Measurements from ENCODE around the gene NDNF. TPM values are rescaled to one million over a fixed set of nuclear protein-coding genes. Genes with fewer than 3 reads are reported as not detected.

NDNF gene
- total RNA-seq, 1 experiment from 2014 or later = 1.6 TPM

DNA sequence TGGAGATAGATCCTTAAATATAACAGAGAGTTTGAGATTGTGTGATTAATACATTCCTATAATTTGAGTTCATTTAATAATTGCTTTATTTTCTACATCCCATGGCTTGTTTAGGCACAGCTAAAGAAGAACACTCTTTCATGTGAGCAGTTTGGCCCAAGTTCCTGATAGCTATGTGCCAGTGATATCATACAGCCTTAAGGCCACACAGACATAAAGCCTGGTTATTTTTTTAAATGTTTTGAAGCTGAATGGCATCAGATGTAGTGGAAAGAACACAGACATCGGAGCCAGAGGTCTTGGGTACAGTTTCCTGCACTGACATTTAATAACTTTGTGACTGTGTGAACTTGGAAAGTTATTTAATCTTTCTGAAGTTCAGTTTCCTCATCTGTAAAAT is 7.0 kb upstream of the NDNF start:
- DNase-seq = no peak
- Histone ChIP-seq H3K4me3 (ENCODE audit: insufficient read depth, low read depth, low read length) (no peak overlapping the region), H3K36me3 (replicated peaks; ENCODE audit: control insufficient read depth, insufficient read depth, low read length) (no peaks in the 10 kb centered on the region), H3K27me3 (ENCODE audit: control insufficient read depth, insufficient read depth, low read length) (peaks cover 5% of the 10 kb centered on the region; the same call in 1 of the 2 replicates)

DNA sequence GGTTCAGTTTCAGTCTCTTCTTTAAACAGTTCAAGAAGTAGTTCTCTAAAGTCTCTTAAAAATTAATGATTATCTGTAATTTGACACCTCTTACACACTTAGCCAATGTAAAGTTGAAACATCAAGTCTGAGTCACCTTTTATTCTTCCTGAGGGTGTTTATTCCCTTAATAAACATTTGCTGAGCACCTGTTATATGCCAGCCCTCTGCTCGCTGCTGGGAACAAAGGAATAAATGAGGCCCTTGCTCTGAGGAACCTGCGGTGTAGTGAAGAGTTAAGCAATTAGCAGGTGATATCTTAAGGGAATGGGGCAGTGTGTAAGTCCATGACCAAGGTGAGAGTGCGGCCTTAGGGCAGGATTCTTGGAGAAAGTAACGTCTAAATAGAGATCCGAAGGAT is 5.2 kb upstream of the NDNF start:
- Histone ChIP-seq H3K27me3 (ENCODE audit: control insufficient read depth, insufficient read depth, low read length) (peaks cover 11% of the 10 kb centered on the region), H3K4me3 (ENCODE audit: insufficient read depth, low read depth, low read length) (no peak overlapping the region), H3K36me3 (replicated peaks; ENCODE audit: control insufficient read depth, insufficient read depth, low read length) (no peaks in the 10 kb centered on the region)
- no peak for DNase-seq

DNA sequence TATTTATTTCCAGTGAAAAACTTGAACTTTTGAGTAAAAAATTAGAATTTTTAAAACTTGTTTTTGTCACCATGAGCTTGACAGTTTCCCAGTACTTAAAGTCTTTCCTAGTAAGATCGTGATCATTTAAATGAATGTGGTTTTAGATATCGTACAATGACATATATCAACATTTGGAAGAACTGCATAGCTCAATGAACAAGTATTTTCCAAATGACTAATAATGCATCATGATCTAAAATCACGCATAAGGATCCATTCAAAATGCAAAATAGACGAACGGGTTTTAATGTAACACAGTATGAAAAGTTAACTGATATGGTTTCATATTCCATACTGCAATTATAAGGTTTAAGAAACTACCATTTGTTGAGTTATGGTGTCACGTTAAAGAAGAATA is 4.1 kb upstream of the NDNF start:
- DNase-seq = no peak
- Histone ChIP-seq H3K27me3 (ENCODE audit: control insufficient read depth, insufficient read depth, low read length) (peaks cover 20% of the 10 kb centered on the region), H3K36me3 (replicated peaks; ENCODE audit: control insufficient read depth, insufficient read depth, low read length) (no peaks in the 10 kb centered on the region), H3K4me3 (ENCODE audit: insufficient read depth, low read depth, low read length) (no peak overlapping the region)

DNA sequence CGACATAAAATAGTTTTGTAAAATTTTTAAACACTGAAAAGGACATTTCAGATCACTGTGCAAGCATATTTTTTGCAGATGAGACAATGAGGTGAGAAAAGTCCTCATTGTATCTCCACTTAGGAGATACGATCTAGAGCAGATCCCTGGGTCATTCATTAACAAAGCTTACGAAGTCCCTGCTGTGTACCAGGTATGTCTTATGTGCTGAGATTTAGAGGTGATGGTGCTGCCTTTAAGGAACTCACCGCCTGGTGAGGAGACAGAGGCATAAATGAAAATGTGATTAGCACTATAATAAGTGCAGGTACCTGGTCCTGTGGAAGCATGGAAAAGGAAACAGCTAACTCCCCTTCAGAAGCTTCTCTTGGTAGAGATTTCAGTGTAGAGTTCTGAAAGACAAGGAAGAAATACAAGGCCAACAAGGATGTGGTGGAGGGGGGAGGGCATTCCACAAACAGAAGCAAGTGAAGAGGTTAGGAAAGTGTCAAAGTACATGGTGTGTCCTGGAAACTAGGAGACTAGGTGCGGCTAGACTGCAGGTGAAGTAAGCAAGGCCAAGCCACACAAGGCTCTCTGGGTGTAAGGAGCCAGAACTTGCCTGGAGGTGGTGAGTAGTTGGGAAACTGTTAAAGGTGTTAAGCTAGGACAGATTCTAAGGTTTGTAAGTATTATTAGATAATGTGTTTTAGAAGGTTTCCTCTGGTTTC is 1.5 kb upstream of the NDNF start:
- peak; percentile 28 for DNase-seq
- H3K36me3 ChIP-seq (replicated peaks; ENCODE audit: control insufficient read depth, insufficient read depth, low read length) = no peaks in the 10 kb centered on the region
- H3K4me3 ChIP-seq (ENCODE audit: insufficient read depth, low read depth, low read length) = no peak overlapping the region
- H3K27me3 ChIP-seq (ENCODE audit: control insufficient read depth, insufficient read depth, low read length) = peaks cover 43% of the 10 kb centered on the region

DNA sequence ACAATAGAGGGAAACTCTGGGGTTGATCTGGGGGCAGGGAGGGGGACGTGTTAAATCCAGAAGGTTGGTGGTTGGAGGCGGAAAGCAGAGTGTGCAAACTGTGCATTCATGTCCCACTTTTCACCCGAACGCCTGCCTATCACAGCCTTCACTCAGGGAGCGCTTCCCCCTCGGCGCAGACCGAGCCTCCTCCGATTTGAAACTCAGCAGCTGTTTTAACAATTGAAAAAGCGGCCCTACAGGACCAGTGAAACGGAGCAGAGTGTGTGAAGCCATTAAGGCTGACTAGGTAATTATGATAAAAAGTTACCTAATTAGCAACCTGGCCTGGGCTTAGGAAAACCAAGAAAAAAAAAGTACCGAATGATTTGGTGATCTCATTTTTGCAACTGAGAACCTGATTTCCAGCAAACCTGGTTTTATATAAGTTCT is 685 bp upstream of the NDNF start:
- DNase-seq = peak; percentile 28
- Histone ChIP-seq H3K27me3 (ENCODE audit: control insufficient read depth, insufficient read depth, low read length) (peaks cover 43% of the 10 kb centered on the region), H3K4me3 (ENCODE audit: insufficient read depth, low read depth, low read length) (peak overlapping the region; percentile 66), H3K36me3 (replicated peaks; ENCODE audit: control insufficient read depth, insufficient read depth, low read length) (no peaks in the 10 kb centered on the region)

DNA sequence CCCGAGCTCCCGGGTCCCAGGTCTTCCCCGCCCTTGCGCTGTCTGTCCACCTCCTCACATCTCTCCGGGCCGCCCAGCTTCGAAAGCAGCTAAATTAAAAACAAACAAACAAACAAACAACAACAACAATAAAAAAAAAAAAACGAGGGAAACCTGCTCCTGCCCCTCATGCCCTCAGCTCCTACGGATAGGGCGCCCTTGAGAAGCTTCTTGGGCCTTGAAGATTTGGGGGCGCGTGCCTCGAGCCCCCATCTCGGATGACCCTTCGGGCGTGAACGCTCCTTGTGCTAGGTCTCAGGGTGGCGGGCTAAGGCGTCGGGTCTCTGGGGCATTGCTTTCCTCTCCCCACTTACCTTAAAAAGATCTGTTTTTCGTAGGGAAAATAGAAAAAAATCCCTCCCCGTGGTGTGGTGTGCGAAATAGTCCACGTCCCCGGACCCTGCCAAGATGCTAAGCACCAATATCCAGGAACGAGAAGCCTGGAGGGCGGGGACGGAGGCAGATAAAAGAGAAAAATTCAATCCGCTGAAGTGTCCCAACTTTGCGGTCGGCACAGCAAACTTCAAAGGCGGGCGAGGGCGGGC is 603 bp downstream of the NDNF start:
- Histone ChIP-seq H3K36me3 (replicated peaks; ENCODE audit: control insufficient read depth, insufficient read depth, low read length) (no peaks in the 10 kb centered on the region), H3K4me3 (ENCODE audit: insufficient read depth, low read depth, low read length) (peak overlapping the region; percentile 66), H3K27me3 (ENCODE audit: control insufficient read depth, insufficient read depth, low read length) (peaks cover 43% of the 10 kb centered on the region)
- no peak for DNase-seq

DNA sequence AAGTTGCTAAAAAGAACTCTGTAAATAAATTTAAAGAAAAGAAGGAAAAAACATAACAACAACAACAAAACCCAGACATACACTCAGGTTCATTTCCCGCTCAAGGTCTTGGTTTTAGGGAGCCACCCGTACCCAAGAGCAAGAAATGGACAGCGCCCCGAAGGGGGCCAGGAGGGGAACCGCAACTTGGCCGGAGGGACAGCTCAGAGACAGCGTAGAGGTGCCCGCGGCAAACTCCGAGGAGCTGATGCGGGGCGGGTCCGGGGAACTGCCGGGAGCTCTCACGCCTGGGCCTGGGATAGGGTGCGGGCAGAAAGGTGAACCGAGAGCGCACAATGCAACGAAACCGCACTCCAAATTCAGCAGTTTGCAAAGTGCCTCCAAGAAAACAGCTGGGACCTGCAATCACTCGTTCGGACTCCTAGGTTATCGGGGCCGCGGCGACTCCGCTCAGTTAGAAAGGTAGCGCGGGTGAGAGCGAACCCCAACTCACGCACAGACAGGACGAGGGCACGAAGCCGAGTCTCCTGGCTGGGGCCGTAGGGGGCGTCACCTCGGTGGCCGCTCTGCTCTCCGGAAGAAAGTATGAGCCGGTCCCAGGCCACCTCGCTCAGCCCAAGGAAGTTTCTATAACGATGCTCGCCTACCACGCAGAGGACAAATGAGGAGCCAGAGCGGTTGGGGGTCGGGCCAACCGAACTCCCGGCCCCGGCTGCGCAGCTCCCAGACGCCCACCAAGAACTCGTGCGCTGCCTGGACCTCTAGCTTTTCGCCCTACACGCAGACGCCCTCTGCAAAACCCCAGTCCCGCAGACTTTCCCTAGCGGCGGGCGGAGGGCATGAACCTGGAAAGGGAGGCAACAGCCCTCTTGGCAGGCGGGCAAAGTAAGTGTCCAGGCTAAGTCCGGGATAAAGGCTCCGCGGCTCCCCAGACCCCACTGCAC is 1.4 kb downstream of the NDNF start:
- H3K36me3 ChIP-seq (replicated peaks; ENCODE audit: control insufficient read depth, insufficient read depth, low read length) = no peaks in the 10 kb centered on the region
- peak overlapping the region; percentile 66 for H3K4me3 ChIP-seq (ENCODE audit: insufficient read depth, low read depth, low read length)
- peaks cover 43% of the 10 kb centered on the region for H3K27me3 ChIP-seq (ENCODE audit: control insufficient read depth, insufficient read depth, low read length)
- DNase-seq = peak; percentile 73

DNA sequence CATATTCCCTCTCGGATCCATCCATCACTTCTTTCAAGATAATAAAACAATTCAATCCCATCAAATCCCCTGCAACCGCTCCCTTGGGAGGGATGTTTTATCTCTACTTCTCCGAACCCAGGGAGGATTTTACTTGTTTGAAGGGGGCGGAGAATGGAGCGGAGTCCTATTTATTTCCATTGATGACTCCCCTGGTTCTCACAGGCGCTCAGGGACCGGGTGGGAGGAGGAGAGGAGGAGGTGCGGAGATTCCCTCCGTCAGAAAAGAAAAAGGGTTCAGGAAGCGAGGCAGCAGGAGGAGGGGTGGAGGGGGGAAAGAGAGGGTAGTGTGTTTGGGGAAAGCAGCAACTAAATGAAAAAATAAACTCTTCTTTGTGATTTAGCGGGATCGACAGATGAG is 2.1 kb downstream of the NDNF start:
- Histone ChIP-seq H3K36me3 (replicated peaks; ENCODE audit: control insufficient read depth, insufficient read depth, low read length) (no peaks in the 10 kb centered on the region), H3K4me3 (ENCODE audit: insufficient read depth, low read depth, low read length) (peak overlapping the region; percentile 66), H3K27me3 (ENCODE audit: control insufficient read depth, insufficient read depth, low read length) (peaks cover 43% of the 10 kb centered on the region)
- DNase-seq = peak; percentile 26

DNA sequence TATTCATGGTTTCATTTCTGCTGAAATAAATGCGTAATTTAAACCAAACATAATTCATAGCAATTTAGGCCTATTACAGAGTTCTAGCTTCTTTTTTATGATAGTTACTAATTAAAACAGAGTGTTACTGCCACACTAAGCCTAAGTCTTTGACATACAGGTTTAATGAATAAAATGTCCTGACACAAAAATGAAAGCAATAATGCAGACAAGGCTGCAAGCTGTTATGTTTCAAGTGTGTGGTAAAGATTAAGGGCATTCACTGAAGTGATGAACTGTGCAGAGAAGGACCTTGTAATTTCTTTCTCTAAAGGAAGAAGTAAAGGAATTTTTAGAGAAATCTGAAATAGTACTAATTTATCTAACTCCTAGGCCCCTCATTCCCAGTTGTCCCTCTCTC is 2.9 kb downstream of the NDNF start:
- Histone ChIP-seq H3K4me3 (ENCODE audit: insufficient read depth, low read depth, low read length) (no peak overlapping the region), H3K27me3 (ENCODE audit: control insufficient read depth, insufficient read depth, low read length) (peaks cover 38% of the 10 kb centered on the region), H3K36me3 (replicated peaks; ENCODE audit: control insufficient read depth, insufficient read depth, low read length) (no peaks in the 10 kb centered on the region)
- DNase-seq = no peak

DNA sequence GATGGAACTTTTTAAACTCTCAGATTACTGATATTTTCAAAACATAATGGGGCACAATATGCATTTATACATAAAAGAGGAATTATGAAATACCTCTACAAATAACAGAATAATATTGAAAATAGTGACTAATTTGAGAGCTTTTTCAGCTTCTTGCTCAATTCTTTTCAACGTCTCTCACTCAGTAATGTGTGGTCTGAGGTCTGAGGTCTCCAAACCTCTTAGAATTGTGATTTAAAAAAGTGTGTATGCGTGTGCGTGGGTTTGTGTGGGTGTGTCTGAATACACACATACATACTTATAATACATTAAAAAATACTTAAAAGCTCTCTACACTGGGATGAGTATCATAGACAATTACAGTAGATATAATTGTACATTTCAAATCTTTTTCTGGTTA is 7.9 kb downstream of the NDNF start:
- DNase-seq = no peak
- Histone ChIP-seq H3K36me3 (replicated peaks; ENCODE audit: control insufficient read depth, insufficient read depth, low read length) (no peaks in the 10 kb centered on the region), H3K4me3 (ENCODE audit: insufficient read depth, low read depth, low read length) (no peak overlapping the region), H3K27me3 (ENCODE audit: control insufficient read depth, insufficient read depth, low read length) (peaks cover 5% of the 10 kb centered on the region; the same call in 1 of the 2 replicates)

DNA sequence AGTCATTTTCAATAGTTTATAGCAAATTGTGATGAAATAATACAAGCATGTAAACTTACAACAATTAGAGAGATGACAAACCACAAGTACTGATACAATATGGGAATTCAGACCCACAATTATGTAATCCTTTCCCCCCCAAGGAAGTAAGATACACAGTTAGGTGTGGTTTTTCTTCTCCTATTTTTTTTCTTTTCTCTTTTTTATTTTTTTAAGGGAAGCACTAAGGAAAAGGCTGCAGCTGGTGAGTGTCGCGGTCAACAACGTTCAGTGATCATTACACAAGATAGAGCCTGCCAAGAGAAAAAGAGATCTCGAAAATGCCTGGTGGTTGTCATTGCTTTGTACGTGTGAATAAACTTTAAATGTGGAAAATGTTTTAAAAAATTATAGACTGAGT is 9.8 kb downstream of the NDNF start:
- Histone ChIP-seq H3K36me3 (replicated peaks; ENCODE audit: control insufficient read depth, insufficient read depth, low read length) (no peaks in the 10 kb centered on the region), H3K4me3 (ENCODE audit: insufficient read depth, low read depth, low read length) (no peak overlapping the region), H3K27me3 (ENCODE audit: control insufficient read depth, insufficient read depth, low read length) (no peaks in the 10 kb centered on the region)
- no peak for DNase-seq

DNA sequence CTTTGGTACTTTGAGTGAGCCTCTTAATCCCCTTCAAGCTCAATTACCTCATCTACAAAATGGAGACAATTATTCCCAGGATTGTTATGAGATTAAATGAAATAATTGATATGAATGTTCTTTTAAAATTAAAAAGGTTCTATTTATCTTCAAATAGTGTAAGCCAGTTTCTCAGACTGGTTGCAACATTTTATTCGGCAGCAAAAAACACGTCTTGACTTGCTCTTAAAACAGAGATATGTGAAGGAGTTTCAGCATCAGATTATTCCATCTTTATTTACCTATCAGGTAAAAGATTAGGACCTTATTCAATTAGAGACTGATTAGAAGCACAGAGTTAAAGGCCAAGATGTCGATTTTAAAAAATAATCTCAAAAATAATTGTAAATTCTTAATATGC is 10.5 kb downstream of the NDNF start:
- Histone ChIP-seq H3K4me3 (ENCODE audit: insufficient read depth, low read depth, low read length) (no peak overlapping the region), H3K27me3 (ENCODE audit: control insufficient read depth, insufficient read depth, low read length) (no peaks in the 10 kb centered on the region), H3K36me3 (replicated peaks; ENCODE audit: control insufficient read depth, insufficient read depth, low read length) (no peaks in the 10 kb centered on the region)
- no peak for DNase-seq

DNA sequence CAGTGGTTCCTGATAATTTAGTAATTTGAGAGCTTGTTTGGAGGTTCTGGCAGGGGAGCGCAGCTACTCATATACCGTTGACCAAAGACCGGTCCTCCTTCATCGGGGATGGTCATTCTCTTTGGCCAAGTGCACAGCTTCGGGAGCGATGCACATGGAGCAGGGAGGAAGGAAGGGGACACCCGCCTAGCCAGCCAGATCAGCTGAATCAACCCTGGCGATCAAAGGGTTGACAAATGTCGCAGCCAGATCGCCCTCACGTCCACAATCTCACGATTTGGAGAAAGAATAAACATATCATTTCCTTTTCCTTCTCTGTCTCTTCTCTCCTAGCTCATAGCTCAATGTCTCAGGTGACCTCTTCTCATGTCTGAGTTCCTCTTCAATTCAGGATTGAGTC is 11.1 kb downstream of the NDNF start:
- no peaks in the 10 kb centered on the region for H3K27me3 ChIP-seq (ENCODE audit: control insufficient read depth, insufficient read depth, low read length)
- no peak overlapping the region for H3K4me3 ChIP-seq (ENCODE audit: insufficient read depth, low read depth, low read length)
- no peaks in the 10 kb centered on the region for H3K36me3 ChIP-seq (replicated peaks; ENCODE audit: control insufficient read depth, insufficient read depth, low read length)
- DNase-seq = no peak

DNA sequence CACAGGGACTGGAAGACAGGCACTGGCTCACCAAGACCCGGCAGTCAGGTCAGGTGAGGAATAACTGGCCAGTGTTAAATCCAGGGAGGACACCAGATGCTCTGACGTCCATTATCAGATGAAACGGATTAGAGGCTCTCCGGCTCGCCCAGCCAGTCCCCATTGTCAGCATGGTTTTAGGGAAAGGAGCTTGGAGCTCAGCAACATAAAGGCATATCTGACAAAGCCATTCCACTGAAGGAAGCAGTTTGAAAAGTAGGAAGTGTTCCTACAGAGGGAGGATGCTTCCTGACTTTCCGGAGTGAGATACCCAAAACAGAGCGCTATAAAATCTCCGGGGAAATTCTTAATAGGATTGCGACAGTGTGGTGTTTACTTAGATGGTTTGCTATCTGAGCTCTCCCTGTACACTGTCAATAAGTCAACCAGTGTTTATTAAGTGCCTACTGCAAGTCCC is 14.8 kb downstream of the NDNF start:
- Histone ChIP-seq H3K27me3 (ENCODE audit: control insufficient read depth, insufficient read depth, low read length) (no peaks in the 10 kb centered on the region), H3K36me3 (replicated peaks; ENCODE audit: control insufficient read depth, insufficient read depth, low read length) (no peaks in the 10 kb centered on the region), H3K4me3 (ENCODE audit: insufficient read depth, low read depth, low read length) (no peak overlapping the region)
- DNase-seq = no peak

DNA sequence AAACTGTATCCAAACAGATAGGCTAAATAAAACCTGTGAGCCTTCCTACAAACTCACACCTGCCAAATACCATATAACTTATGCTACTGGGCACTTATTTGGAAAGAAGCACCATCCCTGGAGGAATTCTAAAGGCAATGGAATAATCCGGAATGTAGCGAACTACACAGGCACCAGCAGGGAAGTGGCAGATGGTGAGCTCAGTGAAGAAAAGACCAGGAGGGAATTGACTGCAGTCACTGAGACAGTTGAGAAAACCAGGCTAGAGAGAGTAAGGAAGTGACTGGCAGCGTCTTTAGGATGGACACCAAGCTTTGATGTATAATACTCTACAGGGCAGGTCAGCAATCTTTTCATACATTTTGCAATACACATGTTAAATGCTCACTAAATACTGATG is 16.3 kb downstream of the NDNF start:
- Histone ChIP-seq H3K36me3 (replicated peaks; ENCODE audit: control insufficient read depth, insufficient read depth, low read length) (no peaks in the 10 kb centered on the region), H3K4me3 (ENCODE audit: insufficient read depth, low read depth, low read length) (no peak overlapping the region), H3K27me3 (ENCODE audit: control insufficient read depth, insufficient read depth, low read length) (no peaks in the 10 kb centered on the region)
- DNase-seq = no peak

All from H7 (cell line).